WTC11 (cell line): ENCODE results near the gene TGM1. TPM values are rescaled to one million over a fixed set of nuclear protein-coding genes. Genes with fewer than 3 reads are reported as not detected.

Experiments
- ATAC-seq: fragments of 200-7000 bp; cut with Tn5 transposase; 2 replicates; pipeline ENCODE4 v1.10.0; 2021; ENCODE audit warnings: mild to moderate bottlenecking, moderate library complexity
- CTCF ChIA-PET: fragments of 300-600 bp; sonication (Branson Sonifier 250); formaldehyde crosslinking; loops from one replicate; lab custom pipeline; 2021; ENCODE audit warnings: antibody characterized with exemption; lab: Charles Lee
- POLR2A ChIA-PET: fragments of 350-600 bp; sonication (Branson Sonifier 250); formaldehyde crosslinking; loops from one replicate; lab custom pipeline; 2021; ENCODE audit warnings: antibody characterized with exemption; lab: Charles Lee
- DNase-seq: peaks from one replicate; pipeline ENCODE4 v3.0.0; 2021; ENCODE audit warnings: low spot score
- H3K27ac Mint-ChIP-seq: 2 replicates; pipeline ENCODE4 v1.8.0; 2021; ENCODE audit warnings: mixed read lengths
- H3K27me3 Mint-ChIP-seq: 2 replicates; pipeline ENCODE4 v1.8.0; 2021; ENCODE audit warnings: low read depth, mild to moderate bottlenecking, moderate library complexity, mixed read lengths
- H3K36me3 Mint-ChIP-seq: 2 replicates; pipeline ENCODE4 v1.8.0; 2021; ENCODE audit warnings: mixed read lengths
- H3K4me1 Mint-ChIP-seq: 2 replicates; pipeline ENCODE4 v1.8.0; 2022; ENCODE audit warnings: mixed read lengths
- H3K4me3 Mint-ChIP-seq: 2 replicates; pipeline ENCODE4 v1.8.0; 2021; ENCODE audit warnings: mild to moderate bottlenecking, moderate library complexity, mixed read lengths
- H3K9me3 Mint-ChIP-seq: 2 replicates; pipeline ENCODE4 v1.8.0; 2021; ENCODE audit warnings: mixed read lengths
- GABPB1 ChIP-seq: sonication (generic); formaldehyde crosslinking; IDR thresholded peaks from 2 replicates; pipeline ENCODE4 v1.8.1; 2023; ENCODE audit warnings: mild to moderate bottlenecking, missing genetic modification reagents
- GRHL2 ChIP-seq: fragments of 250-450 bp; sonication (Bioruptor Pico); IDR thresholded peaks from 2 replicates; pipeline ENCODE4 v1.8.0; 2022; ENCODE audit warnings: mild to moderate bottlenecking, moderate library complexity; ENCODE audit not compliant: insufficient replicate concordance, severe bottlenecking
- IRF2 ChIP-seq: sonication (generic); formaldehyde crosslinking; IDR thresholded peaks from 2 replicates; pipeline ENCODE4 v1.8.0; 2022; ENCODE audit warnings: low read depth, missing genetic modification reagents, borderline replicate concordance
- NFYB ChIP-seq: sonication (generic); formaldehyde crosslinking; conservative IDR thresholded peaks from 2 replicates; pipeline ENCODE4 v1.8.0; 2022; ENCODE audit warnings: low read depth, missing genetic modification reagents
- NR2C2 ChIP-seq: sonication (generic); formaldehyde crosslinking; IDR thresholded peaks from 2 replicates; pipeline ENCODE4 v1.8.0; 2022; ENCODE audit warnings: mild to moderate bottlenecking, missing genetic modification reagents
- RORB ChIP-seq: fragments of 250-450 bp; sonication (Bioruptor Pico); IDR thresholded peaks from 2 replicates; pipeline ENCODE4 v1.9.0; 2021; ENCODE audit warnings: mild to moderate bottlenecking
- TCF7 ChIP-seq: sonication (generic); formaldehyde crosslinking; IDR thresholded peaks from 2 replicates; pipeline ENCODE4 v1.8.0; 2022; ENCODE audit warnings: mild to moderate bottlenecking, low read depth, missing genetic modification reagents, moderate library complexity
- TP53 ChIP-seq: sonication (generic); formaldehyde crosslinking; IDR thresholded peaks from 2 replicates; pipeline ENCODE4 v1.8.1; 2023; ENCODE audit warnings: mild to moderate bottlenecking, missing genetic modification reagents
- ZBTB21 ChIP-seq: sonication (generic); formaldehyde crosslinking; IDR thresholded peaks from 2 replicates; pipeline ENCODE4 v1.8.1; 2023; ENCODE audit warnings: mild to moderate bottlenecking, missing genetic modification reagents, borderline replicate concordance
- ZNF138 ChIP-seq: sonication (generic); formaldehyde crosslinking; conservative IDR thresholded peaks from 2 replicates; pipeline ENCODE4 v1.8.1; 2022; ENCODE audit warnings: mild to moderate bottlenecking, moderate library complexity, missing genetic modification reagents
- ZNF416 ChIP-seq: fragments of 250-450 bp; sonication (Bioruptor Pico); IDR thresholded peaks from 2 replicates; pipeline ENCODE4 v1.9.0; 2021; ENCODE audit warnings: mild to moderate bottlenecking, inconsistent platforms
- ZNF423 ChIP-seq: fragments of 250-450 bp; sonication (Bioruptor Pico); IDR thresholded peaks from 2 replicates; pipeline ENCODE4 v2.1.2; 2022; ENCODE audit warnings: mild to moderate bottlenecking, moderate library complexity
- ZNF671 ChIP-seq: fragments of 250-450 bp; sonication (Bioruptor Pico); IDR thresholded peaks from 2 replicates; pipeline ENCODE4 v1.8.0; 2021; ENCODE audit warnings: mild to moderate bottlenecking
- total RNA-seq: library from RNA; stranded (reverse); gene quantifications from 3 replicates; pipeline ENCODE4 v1.2.3, GENCODE V29; 2021
- TF ChIP-seq, protein P1 (sequence below): sonication (generic); formaldehyde crosslinking; IDR thresholded peaks from 2 replicates; pipeline ENCODE4 v1.8.0; 2023; ENCODE audit warnings: missing genetic modification reagents
- TF ChIP-seq, protein P2 (sequence below): sonication (generic); formaldehyde crosslinking; IDR thresholded peaks from 2 replicates; pipeline ENCODE4 v1.8.1; 2022; ENCODE audit warnings: mild to moderate bottlenecking, missing genetic modification reagents, moderate library complexity, borderline replicate concordance
- TF ChIP-seq, protein P3 (sequence below): fragments of 250-450 bp; sonication (Bioruptor Pico); IDR thresholded peaks from 2 replicates; pipeline ENCODE4 v1.9.0; 2021; ENCODE audit warnings: mild to moderate bottlenecking
- TF ChIP-seq, protein P4 (sequence below): sonication (generic); formaldehyde crosslinking; IDR thresholded peaks from 2 replicates; pipeline ENCODE4 v1.8.0; 2022; ENCODE audit warnings: mild to moderate bottlenecking, missing genetic modification reagents
- TF ChIP-seq, protein P5 (sequence below): sonication (generic); formaldehyde crosslinking; IDR thresholded peaks from 2 replicates; pipeline ENCODE4 v1.8.1; 2022; ENCODE audit warnings: low read depth, mild to moderate bottlenecking, moderate library complexity, missing genetic modification reagents, borderline replicate concordance
- TF ChIP-seq, protein P6 (sequence below): sonication (generic); formaldehyde crosslinking; IDR thresholded peaks from 2 replicates; pipeline ENCODE4 v1.8.1; 2022; ENCODE audit warnings: missing genetic modification reagents, borderline replicate concordance
- TF ChIP-seq, protein P7 (sequence below): fragments of 200-600 bp; IDR thresholded peaks from 2 replicates; pipeline ENCODE4 v1.8.0; 2022; ENCODE audit warnings: antibody characterized with exemption

TGM1 gene
- total RNA-seq, 1 experiment from 2014 or later, result 5.2 TPM

DNA sequence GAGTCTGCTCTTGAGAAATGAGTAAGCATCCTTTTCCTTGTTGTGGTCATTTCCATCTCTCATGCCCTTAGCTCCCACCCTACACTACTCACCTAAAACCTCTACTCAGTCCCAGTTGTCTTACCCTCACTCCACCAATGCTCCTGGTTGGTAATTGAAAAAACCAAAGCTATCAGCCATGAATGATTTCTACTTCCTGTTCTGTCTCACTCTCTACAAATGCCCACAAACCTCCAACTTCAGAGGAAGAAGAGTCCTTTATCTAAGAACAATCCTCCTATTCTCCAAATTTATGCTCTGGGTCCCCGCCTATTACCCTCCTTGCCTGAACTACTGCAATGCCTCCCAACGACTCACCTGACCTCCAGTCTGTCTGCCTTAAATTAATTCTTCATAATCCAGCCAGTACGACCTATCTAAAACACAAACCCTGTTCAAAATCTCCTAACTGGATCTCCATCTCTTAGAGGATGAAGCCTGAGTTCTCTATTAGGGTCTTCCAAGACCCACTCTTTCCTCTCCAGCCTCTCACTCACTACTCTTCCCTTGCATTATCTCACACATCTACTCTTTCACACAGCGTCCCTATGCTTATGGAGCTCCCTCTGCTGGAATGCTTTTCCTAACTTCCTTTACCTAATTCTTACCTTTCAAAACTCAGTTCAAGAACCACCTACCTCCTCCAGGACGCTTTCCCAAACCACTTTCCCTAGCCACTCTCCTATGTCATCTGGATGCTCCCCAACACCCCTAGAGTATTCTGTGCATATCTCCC, 34.4 kb upstream of the TGM1 start:
- Mint-ChIP-seq H3K36me3 (peaks cover 11% of the 10 kb centered on the region), H3K9me3 (no peaks in the 10 kb centered on the region), H3K4me3 (no peak overlapping the region; the same call in 1 of the 2 replicates)
- CTCF ChIA-PET, result interaction anchor here (0.6 to 8.2 kb wide), 30 partner anchors 9 to 246 kb away, joined by 3 to 165 read pairs (median 7); partner anchors contain the start of genes ADCY4, CARMIL3, CIDEB and EMC9
- TF ChIP-seq TCF7 (CRISPR knock-in tag) (no peak), GRHL2 (CRISPR knock-in tag) (no peak), NFYB (CRISPR knock-in tag) (no peak), ZNF138 (CRISPR knock-in tag) (no peak), ZBTB21 (no peak), ZNF416 (no peak), ZNF671 (CRISPR knock-in tag) (no peak), RORB (no peak), NR2C2 (CRISPR knock-in tag) (no peak), TP53 (CRISPR knock-in tag) (no peak), ZNF423 (CRISPR knock-in tag) (no peak), GABPB1 (no peak), IRF2 (no peak)
- TF ChIP-seq, protein P1, sequence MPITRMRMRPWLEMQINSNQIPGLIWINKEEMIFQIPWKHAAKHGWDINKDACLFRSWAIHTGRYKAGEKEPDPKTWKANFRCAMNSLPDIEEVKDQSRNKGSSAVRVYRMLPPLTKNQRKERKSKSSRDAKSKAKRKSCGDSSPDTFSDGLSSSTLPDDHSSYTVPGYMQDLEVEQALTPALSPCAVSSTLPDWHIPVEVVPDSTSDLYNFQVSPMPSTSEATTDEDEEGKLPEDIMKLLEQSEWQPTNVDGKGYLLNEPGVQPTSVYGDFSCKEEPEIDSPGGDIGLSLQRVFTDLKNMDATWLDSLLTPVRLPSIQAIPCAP (CRISPR knock-in tag), result no peak
- TF ChIP-seq, protein P2, sequence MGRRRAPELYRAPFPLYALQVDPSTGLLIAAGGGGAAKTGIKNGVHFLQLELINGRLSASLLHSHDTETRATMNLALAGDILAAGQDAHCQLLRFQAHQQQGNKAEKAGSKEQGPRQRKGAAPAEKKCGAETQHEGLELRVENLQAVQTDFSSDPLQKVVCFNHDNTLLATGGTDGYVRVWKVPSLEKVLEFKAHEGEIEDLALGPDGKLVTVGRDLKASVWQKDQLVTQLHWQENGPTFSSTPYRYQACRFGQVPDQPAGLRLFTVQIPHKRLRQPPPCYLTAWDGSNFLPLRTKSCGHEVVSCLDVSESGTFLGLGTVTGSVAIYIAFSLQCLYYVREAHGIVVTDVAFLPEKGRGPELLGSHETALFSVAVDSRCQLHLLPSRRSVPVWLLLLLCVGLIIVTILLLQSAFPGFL (CRISPR knock-in tag), result no peak
- TF ChIP-seq, protein P3, sequence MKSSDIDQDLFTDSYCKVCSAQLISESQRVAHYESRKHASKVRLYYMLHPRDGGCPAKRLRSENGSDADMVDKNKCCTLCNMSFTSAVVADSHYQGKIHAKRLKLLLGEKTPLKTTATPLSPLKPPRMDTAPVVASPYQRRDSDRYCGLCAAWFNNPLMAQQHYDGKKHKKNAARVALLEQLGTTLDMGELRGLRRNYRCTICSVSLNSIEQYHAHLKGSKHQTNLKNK (CRISPR knock-in tag), result no peak
- TF ChIP-seq, protein P4, sequence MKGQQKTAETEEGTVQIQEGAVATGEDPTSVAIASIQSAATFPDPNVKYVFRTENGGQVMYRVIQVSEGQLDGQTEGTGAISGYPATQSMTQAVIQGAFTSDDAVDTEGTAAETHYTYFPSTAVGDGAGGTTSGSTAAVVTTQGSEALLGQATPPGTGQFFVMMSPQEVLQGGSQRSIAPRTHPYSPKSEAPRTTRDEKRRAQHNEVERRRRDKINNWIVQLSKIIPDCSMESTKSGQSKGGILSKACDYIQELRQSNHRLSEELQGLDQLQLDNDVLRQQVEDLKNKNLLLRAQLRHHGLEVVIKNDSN, result no peak
- TF ChIP-seq, protein P5, sequence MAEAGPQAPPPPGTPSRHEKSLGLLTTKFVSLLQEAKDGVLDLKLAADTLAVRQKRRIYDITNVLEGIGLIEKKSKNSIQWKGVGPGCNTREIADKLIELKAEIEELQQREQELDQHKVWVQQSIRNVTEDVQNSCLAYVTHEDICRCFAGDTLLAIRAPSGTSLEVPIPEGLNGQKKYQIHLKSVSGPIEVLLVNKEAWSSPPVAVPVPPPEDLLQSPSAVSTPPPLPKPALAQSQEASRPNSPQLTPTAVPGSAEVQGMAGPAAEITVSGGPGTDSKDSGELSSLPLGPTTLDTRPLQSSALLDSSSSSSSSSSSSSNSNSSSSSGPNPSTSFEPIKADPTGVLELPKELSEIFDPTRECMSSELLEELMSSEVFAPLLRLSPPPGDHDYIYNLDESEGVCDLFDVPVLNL (CRISPR knock-in tag), result no peak
- TF ChIP-seq, all 79 proteins: peak for 0
- Mint-ChIP-seq H3K4me1 (peaks cover 19% of the 10 kb centered on the region), H3K27me3 (0 out of 2 replicates have a peak, but pooled peaks cover 3% of the 10 kb centered on the region), H3K27ac (peak overlapping the region; percentile 83)
- DNase-seq (no peak), ATAC-seq (0 out of 2 replicates have a peak, but pooled peaks have one; percentile 13)
- POLR2A ChIA-PET, result interaction anchor here (0.6 to 3.6 kb wide), 5 partner anchors 10 to 134 kb away, joined by 3 to 13 read pairs (median 3); partner anchors contain the start of genes CHMP4A, CIDEB, RABGGTA and TINF2

DNA sequence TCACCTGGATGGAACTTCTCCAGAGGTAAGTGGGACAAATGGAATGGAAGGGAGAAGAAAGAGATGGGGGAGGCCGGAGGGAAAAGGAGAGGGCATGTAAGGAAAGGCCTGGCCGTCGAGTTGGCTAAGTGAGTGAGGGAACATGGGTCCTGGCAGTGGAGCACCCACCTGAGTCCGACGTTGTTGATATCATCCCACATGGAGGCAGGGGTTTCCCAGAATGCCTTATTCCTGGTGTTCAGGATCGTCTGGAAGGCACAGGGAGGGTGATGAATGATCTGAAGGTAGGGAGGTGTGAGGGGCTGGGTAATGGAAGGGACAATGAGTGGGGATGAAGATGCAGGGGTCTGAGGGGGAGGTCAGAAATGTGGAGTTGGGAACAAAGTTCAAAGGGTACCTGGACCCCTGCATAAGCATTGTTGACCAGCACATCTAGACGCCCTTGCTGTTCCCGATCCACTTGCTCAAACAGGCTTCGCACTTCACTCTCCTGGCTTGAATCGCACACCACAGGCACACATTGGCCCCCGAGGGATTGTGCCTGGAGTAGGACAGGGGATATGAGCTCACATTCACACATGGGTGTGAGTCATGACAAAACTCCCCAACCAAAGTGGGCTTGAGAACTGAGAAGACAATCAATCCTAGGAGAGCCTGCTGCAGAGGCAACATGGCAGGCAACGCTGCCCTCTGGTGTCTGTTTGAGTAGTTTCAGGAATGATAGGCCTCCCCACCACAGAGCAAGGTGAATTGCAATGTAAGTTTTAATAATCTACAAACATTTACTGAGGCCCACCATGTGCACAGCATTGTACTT, 33.6 kb upstream of the TGM1 start:
- CTCF ChIA-PET, result interaction anchor here (0.8 to 8.2 kb wide), 20 partner anchors 8 to 245 kb away, joined by 3 to 165 read pairs (median 13); partner anchors contain the start of genes CARMIL3, CIDEB, LTB4R and LTB4R2
- DNase-seq, result peak; percentile 54

More for the DNA sequence above, 33.6 kb upstream of the TGM1 start:
- POLR2A ChIA-PET, result interaction anchor here (0.6 to 3.6 kb wide), 4 partner anchors 25 to 101 kb away, joined by 3 to 13 read pairs (median 3); partner anchors contain the start of genes CHMP4A, RABGGTA, TINF2 and TM9SF1
- Mint-ChIP-seq H3K4me1 (peaks cover 19% of the 10 kb centered on the region), H3K27ac (no peak overlapping the region; the same call in 1 of the 2 replicates), H3K4me3 (no peak overlapping the region), H3K27me3 (0 out of 2 replicates have a peak, but pooled peaks cover 3% of the 10 kb centered on the region), H3K36me3 (peaks cover 2% of the 10 kb centered on the region), H3K9me3 (no peaks in the 10 kb centered on the region)
- ATAC-seq, result peak; percentile 56
- TF ChIP-seq, protein P6, sequence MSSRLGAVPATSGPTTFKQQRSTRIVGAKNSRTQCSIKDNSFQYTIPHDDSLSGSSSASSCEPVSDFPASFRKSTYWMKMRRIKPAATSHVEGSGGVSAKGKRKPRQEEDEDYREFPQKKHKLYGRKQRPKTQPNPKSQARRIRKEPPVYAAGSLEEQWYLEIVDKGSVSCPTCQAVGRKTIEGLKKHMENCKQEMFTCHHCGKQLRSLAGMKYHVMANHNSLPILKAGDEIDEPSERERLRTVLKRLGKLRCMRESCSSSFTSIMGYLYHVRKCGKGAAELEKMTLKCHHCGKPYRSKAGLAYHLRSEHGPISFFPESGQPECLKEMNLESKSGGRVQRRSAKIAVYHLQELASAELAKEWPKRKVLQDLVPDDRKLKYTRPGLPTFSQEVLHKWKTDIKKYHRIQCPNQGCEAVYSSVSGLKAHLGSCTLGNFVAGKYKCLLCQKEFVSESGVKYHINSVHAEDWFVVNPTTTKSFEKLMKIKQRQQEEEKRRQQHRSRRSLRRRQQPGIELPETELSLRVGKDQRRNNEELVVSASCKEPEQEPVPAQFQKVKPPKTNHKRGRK (CRISPR knock-in tag), result no peak
- TF ChIP-seq, protein P7, sequence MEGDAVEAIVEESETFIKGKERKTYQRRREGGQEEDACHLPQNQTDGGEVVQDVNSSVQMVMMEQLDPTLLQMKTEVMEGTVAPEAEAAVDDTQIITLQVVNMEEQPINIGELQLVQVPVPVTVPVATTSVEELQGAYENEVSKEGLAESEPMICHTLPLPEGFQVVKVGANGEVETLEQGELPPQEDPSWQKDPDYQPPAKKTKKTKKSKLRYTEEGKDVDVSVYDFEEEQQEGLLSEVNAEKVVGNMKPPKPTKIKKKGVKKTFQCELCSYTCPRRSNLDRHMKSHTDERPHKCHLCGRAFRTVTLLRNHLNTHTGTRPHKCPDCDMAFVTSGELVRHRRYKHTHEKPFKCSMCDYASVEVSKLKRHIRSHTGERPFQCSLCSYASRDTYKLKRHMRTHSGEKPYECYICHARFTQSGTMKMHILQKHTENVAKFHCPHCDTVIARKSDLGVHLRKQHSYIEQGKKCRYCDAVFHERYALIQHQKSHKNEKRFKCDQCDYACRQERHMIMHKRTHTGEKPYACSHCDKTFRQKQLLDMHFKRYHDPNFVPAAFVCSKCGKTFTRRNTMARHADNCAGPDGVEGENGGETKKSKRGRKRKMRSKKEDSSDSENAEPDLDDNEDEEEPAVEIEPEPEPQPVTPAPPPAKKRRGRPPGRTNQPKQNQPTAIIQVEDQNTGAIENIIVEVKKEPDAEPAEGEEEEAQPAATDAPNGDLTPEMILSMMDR, result peak; percentile 49; the same call in 1 of the 2 replicates
